B cell (primary cell): ENCODE measurements around the gene PHLPP1. TPM values are rescaled to one million over a fixed set of nuclear protein-coding genes. Genes with fewer than 3 reads are reported as not detected.

ENCODE experiments used
- ATAC-seq: fragments of 200-7000 bp; cut with Tn5 transposase; one replicate; pipeline ENCODE4 v1.10.0; 2021; ENCODE audit warnings: low read depth, mild to moderate bottlenecking, moderate number of reproducible peaks, moderate library complexity
- CTCF ChIA-PET: fragments of 350-600 bp; sonication (Branson Sonifier 250); formaldehyde crosslinking; loops from one replicate; lab custom pipeline; 2021; ENCODE audit warnings: antibody characterized with exemption, inconsistent platforms; lab: Charles Lee
- POLR2A ChIA-PET: fragments of 350-600 bp; sonication (Branson Sonifier 250); formaldehyde crosslinking; loops from one replicate; lab custom pipeline; 2021; ENCODE audit warnings: antibody characterized with exemption; lab: Charles Lee
- DNase-seq: peaks from one replicate; pipeline ENCODE4 v3.0.0; 2013
- H2AFZ ChIP-seq: 2 replicates; pipeline ENCODE4 v1.6.1; 2012; ENCODE audit warnings: mild to moderate bottlenecking, low read depth, low read length; ENCODE audit not compliant: insufficient read depth, poor library complexity, severe bottlenecking
- H3K27ac ChIP-seq, 2 donors: 1 replicate in 1 of 2; 2 replicates in 1 of 2; pipeline ENCODE4 v1.5.1; 2012 to 2013; ENCODE audit warnings: low read length in 2 of 2, mild to moderate bottlenecking in 2 of 2, moderate library complexity in 1 of 2
- H3K27me3 ChIP-seq, 4 experiments: fragments of 200-600 bp in 1 of 4; sonication (generic) in 1 of 4; replicated peaks in 1 of 4; 1 replicate in 2 of 4; 2 replicates in 2 of 4; pipeline versions ENCODE4 v1.6.1 to v1.7.0; 2013 to 2016; ENCODE audit warnings: low read length in 3 of 4, mild to moderate bottlenecking in 2 of 4, mixed read lengths in 1 of 4, moderate library complexity in 1 of 4; ENCODE audit not compliant: insufficient read depth in 4 of 4, control insufficient read depth in 3 of 4; ENCODE audit errors: control extremely low read depth in 1 of 4
- H3K36me3 ChIP-seq, 2 experiments: replicated peaks in 1 of 2; 1 replicate in 1 of 2; 2 replicates in 1 of 2; pipeline versions ENCODE4 v1.6.1 to v1.7.1; 2013; ENCODE audit warnings: low read length in 1 of 2; ENCODE audit not compliant: insufficient read depth in 2 of 2, control insufficient read depth in 1 of 2; ENCODE audit errors: control extremely low read depth in 1 of 2, extremely low read depth in 1 of 2
- H3K4me1 ChIP-seq, 2 donors: fragments of 200-600 bp in 1 of 2; sonication (generic) in 1 of 2; 1 replicate in 1 of 2; 2 replicates in 1 of 2; pipeline versions ENCODE4 v1.5.1 to v1.6.1; 2013 to 2017; ENCODE audit warnings: low read length in 2 of 2; ENCODE audit not compliant: control insufficient read depth in 2 of 2, insufficient read depth in 2 of 2
- H3K4me2 ChIP-seq: replicated peaks from 2 replicates; pipeline ENCODE3; 2012; ENCODE audit warnings: mild to moderate bottlenecking, low read depth, low read length; ENCODE audit not compliant: poor library complexity, severe bottlenecking
- H3K4me3 ChIP-seq, 5 experiments: fragments of 200-600 bp in 1 of 5; sonication (generic) in 1 of 5; 1 replicate in 3 of 5; 2 replicates in 2 of 5; pipeline versions ENCODE4 v1.5.1 to v1.7.0; 2011 to 2016; ENCODE audit warnings: low read length in 4 of 5, mild to moderate bottlenecking in 4 of 5, low read depth in 2 of 5, control low read depth in 1 of 5, moderate library complexity in 1 of 5; ENCODE audit not compliant: insufficient read depth in 1 of 5; ENCODE audit errors: control extremely low read depth in 1 of 5, extremely low read depth in 1 of 5
- H3K79me2 ChIP-seq: fragments of 200-600 bp; sonication (generic); one replicate; pipeline ENCODE4 v1.6.0; 2016; ENCODE audit warnings: low read length; ENCODE audit not compliant: control insufficient read depth, insufficient read depth
- H3K9ac ChIP-seq: fragments of 200-600 bp; sonication (generic); 2 replicates; pipeline ENCODE4 v1.6.1; 2017; ENCODE audit warnings: mild to moderate bottlenecking, low read length, moderate library complexity
- H3K9me3 ChIP-seq, 3 donors: one replicate each; pipeline versions ENCODE4 v1.6.1 to v1.7.1; 2013; ENCODE audit warnings: low read length in 2 of 3; ENCODE audit not compliant: control insufficient read depth in 2 of 3, insufficient read depth in 1 of 3; ENCODE audit errors: control extremely low read depth in 1 of 3
- H4K20me1 ChIP-seq: 2 replicates; pipeline ENCODE4 v1.6.0; 2012; ENCODE audit warnings: mild to moderate bottlenecking, low read length; ENCODE audit not compliant: insufficient read depth, control insufficient read depth, poor library complexity, severe bottlenecking
- H3K27ac Mint-ChIP-seq: one replicate; pipeline ENCODE4 v1.8.0; 2021; ENCODE audit warnings: mixed read lengths
- H3K27me3 Mint-ChIP-seq: one replicate; pipeline ENCODE4 v1.8.0; 2021; ENCODE audit warnings: mixed read lengths
- H3K4me1 Mint-ChIP-seq: one replicate; pipeline ENCODE4 v1.8.0; 2021; ENCODE audit warnings: mixed read lengths
- H3K4me3 Mint-ChIP-seq: one replicate; pipeline ENCODE4 v1.8.0; 2021; ENCODE audit warnings: mixed read lengths
- H3K9me3 Mint-ChIP-seq: one replicate; pipeline ENCODE4 v1.8.0; 2022; ENCODE audit warnings: mixed read lengths; ENCODE audit not compliant: insufficient read depth
- CTCF ChIP-seq: fragments of 200-600 bp; IDR thresholded peaks from one replicate; pipeline ENCODE4 v1.8.0; 2022; ENCODE audit warnings: antibody characterized with exemption, mild to moderate bottlenecking
- EZH2 ChIP-seq: IDR thresholded peaks from 2 replicates; pipeline ENCODE4 v1.6.1; 2012; ENCODE audit warnings: borderline replicate concordance, low read depth, mild to moderate bottlenecking, moderate library complexity, low read length; ENCODE audit not compliant: insufficient read depth, poor library complexity, severe bottlenecking
- WGBS: methylation state at CpG from one replicate; pipeline ENCODE4 v1.1.5; 2013; ENCODE audit warnings: missing lambda C conversion rate; ENCODE audit not compliant: insufficient coverage; 5-methylcytosine and 5-hydroxymethylcytosine counted together
- intact Hi-C: fragments of 100-400 bp; cut with micrococcal nuclease; formaldehyde crosslinking; loops from one replicate; pipeline ENCODE4 v1.10.0; 2022
- polyA plus RNA-seq: library from polyadenylated mRNA; depleted of rRNA; stranded (reverse); fragments of >200 nt; gene quantifications from 2 replicates; pipeline ENCODE4 v1.2.3, GENCODE V29; 2012
- total RNA-seq, 2 donors: library from RNA; stranded (reverse); fragments of 120-200 nt in 1 of 2; gene quantifications; 1 replicate in 1 of 2; 2 replicates in 1 of 2; pipeline versions ENCODE4 v1.2.3 to v1.2.4, GENCODE V29; 2013 to 2022

The PHLPP1 gene
- total and polyA plus RNA-seq, 2 donors (not counting 1 experiment from before 2014, with no cell fraction given), result 3.0 to 20.7 TPM

- no peaks in the 10 kb centered on the region for H3K36me3 ChIP-seq
- peaks cover 25% of the 10 kb centered on the region for H3K4me1 Mint-ChIP-seq
- no peaks in the 10 kb centered on the region for H3K27me3 ChIP-seq
- H3K9ac ChIP-seq, result no peak overlapping the region
- no CpG with 5 or more reads among the region's 2 CpGs for WGBS
- H3K4me3 ChIP-seq, result no peak overlapping the region
- H3K9me3 ChIP-seq, result no peaks in the 10 kb centered on the region
- H3K79me2 ChIP-seq, result no peaks in the 10 kb centered on the region
- no peak overlapping the region for H3K27ac Mint-ChIP-seq
- H2AFZ ChIP-seq, result no peak overlapping the region
- no peak overlapping the region for H3K4me3 Mint-ChIP-seq
- DNase-seq (no peak), ATAC-seq (no peak)
- no peaks in the 10 kb centered on the region for H3K27me3 Mint-ChIP-seq
- ChIA-PET POLR2A (no interaction called here), CTCF (no interaction called here)
- no peak for TF ChIP-seq CTCF
- TF ChIP-seq EZH2, result no peak
- no peaks in the 10 kb centered on the region for H3K9me3 Mint-ChIP-seq
- intact Hi-C loops, result no loop called here
- peaks cover 5 to 10% of the 10 kb centered on the region in 2 donors for H3K4me1 ChIP-seq
- H3K4me2 ChIP-seq, result no peak overlapping the region
- no peaks in the 10 kb centered on the region for H4K20me1 ChIP-seq
- H3K27ac ChIP-seq, result no peak overlapping the region
Measured at GRCh38 chr18:62839874-62840713, 124.8 kb downstream of the PHLPP1 start.

GRCh38 chr18:62841405-62841804 lies 126.1 kb downstream of the PHLPP1 start:
- no peaks in the 10 kb centered on the region for H3K79me2 ChIP-seq
- H3K36me3 ChIP-seq, result no peaks in the 10 kb centered on the region
- intact Hi-C loops, result no loop called here
- DNase-seq (no peak), ATAC-seq (no peak)
- no peaks in the 10 kb centered on the region for H3K9me3 Mint-ChIP-seq
- no peaks in the 10 kb centered on the region for H4K20me1 ChIP-seq
- no CpG with 5 or more reads among the region's 1 CpG for WGBS
- no peak overlapping the region for H3K9ac ChIP-seq
- H3K27ac Mint-ChIP-seq, result no peak overlapping the region
- no peaks in the 10 kb centered on the region for H3K27me3 ChIP-seq
- ChIA-PET CTCF (no interaction called here), POLR2A (no interaction called here)
- H2AFZ ChIP-seq, result no peak overlapping the region
- no peak overlapping the region for H3K4me3 ChIP-seq
- no peak overlapping the region for H3K4me3 Mint-ChIP-seq
- H3K4me1 Mint-ChIP-seq, result peaks cover 32% of the 10 kb centered on the region
- H3K27me3 Mint-ChIP-seq, result no peaks in the 10 kb centered on the region
- H3K27ac ChIP-seq, result no peak overlapping the region
- H3K9me3 ChIP-seq, result no peaks in the 10 kb centered on the region
- TF ChIP-seq EZH2 (no peak), CTCF (no peak)
- peaks cover 5 to 10% of the 10 kb centered on the region in 2 donors for H3K4me1 ChIP-seq
- no peak overlapping the region for H3K4me2 ChIP-seq
